ENCODE results near the gene GADD45G. TPM values are rescaled to one million over a fixed set of nuclear protein-coding genes. Genes with fewer than 3 reads are reported as not detected.

GADD45G gene
- polyA plus RNA-seq, 3 donors, result 1.1 to 9.0 (median 1.3) TPM

- no peaks in the 10 kb centered on the region for H4K20me1 ChIP-seq (ENCODE audit: insufficient read depth, low read length)
- DNase-seq, result no peak
- Mint-ChIP-seq H3K36me3 (no peaks in the 10 kb centered on the region), H3K4me1 (peaks cover 15% of the 10 kb centered on the region), H3K4me3 (no peak overlapping the region), H3K27ac (no peak overlapping the region), H3K27me3 (ENCODE audit: low read depth in 3 of 3) (peaks cover 2 to 8% (median 3%) of the 10 kb centered on the region in 3 donors), H3K9me3 (peaks cover 0 to 3% (median 0%) of the 10 kb centered on the region in 7 donors)
- H3K27me3 ChIP-seq (ENCODE audit: control insufficient read depth in 2 of 2, insufficient read depth in 2 of 2, low read length in 2 of 2), result no peaks in the 10 kb centered on the region
- no peak overlapping the region for H3K4me2 ChIP-seq (replicated peaks; ENCODE audit: extremely low read depth, low read length, poor library complexity, severe bottlenecking)
- no peaks in the 10 kb centered on the region for H3K79me2 ChIP-seq (ENCODE audit: insufficient read depth, low read length)
- no peak overlapping the region for H3K27ac ChIP-seq (ENCODE audit: low read depth in 1 of 2, low read length in 2 of 2)
- H3K4me1 ChIP-seq (ENCODE audit: control insufficient read depth in 1 of 2, insufficient read depth in 2 of 2, low read length in 2 of 2), result peaks cover 12 to 15% of the 10 kb centered on the region in 2 donors
- H3K9me3 ChIP-seq (replicated peaks in 1 of 2; ENCODE audit: control insufficient read depth in 1 of 2, insufficient read depth in 1 of 2, low read length in 2 of 2), result no peaks in the 10 kb centered on the region
- intact Hi-C loops (cut with micrococcal nuclease), result no loop called here
- H3K36me3 ChIP-seq (replicated peaks in 1 of 2; ENCODE audit: control insufficient read depth in 1 of 2, insufficient read depth in 2 of 2, low read length in 2 of 2), result no peaks in the 10 kb centered on the region
- H3K4me3 ChIP-seq (replicated peaks in 1 of 3; ENCODE audit: low read depth in 2 of 3, low read length in 3 of 3), result no peak overlapping the region
- 72% methylated on average over 3 of the region's 5 CpGs for WGBS (ENCODE audit: insufficient coverage)
- TF ChIP-seq, protein P1, sequence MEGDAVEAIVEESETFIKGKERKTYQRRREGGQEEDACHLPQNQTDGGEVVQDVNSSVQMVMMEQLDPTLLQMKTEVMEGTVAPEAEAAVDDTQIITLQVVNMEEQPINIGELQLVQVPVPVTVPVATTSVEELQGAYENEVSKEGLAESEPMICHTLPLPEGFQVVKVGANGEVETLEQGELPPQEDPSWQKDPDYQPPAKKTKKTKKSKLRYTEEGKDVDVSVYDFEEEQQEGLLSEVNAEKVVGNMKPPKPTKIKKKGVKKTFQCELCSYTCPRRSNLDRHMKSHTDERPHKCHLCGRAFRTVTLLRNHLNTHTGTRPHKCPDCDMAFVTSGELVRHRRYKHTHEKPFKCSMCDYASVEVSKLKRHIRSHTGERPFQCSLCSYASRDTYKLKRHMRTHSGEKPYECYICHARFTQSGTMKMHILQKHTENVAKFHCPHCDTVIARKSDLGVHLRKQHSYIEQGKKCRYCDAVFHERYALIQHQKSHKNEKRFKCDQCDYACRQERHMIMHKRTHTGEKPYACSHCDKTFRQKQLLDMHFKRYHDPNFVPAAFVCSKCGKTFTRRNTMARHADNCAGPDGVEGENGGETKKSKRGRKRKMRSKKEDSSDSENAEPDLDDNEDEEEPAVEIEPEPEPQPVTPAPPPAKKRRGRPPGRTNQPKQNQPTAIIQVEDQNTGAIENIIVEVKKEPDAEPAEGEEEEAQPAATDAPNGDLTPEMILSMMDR (IDR thresholded peaks at IDR 0.05), result no peak
- no peak overlapping the region for H2AFZ ChIP-seq (ENCODE audit: insufficient read depth, low read depth, low read length, poor library complexity, severe bottlenecking)
- H3K9ac ChIP-seq (ENCODE audit: insufficient read depth, low read length, poor library complexity, severe bottlenecking), result no peak overlapping the region
Measured at GRCh38 chr9:89638359-89638758, 33.5 kb downstream of the GADD45G start.

GRCh38 chr9:89638893-89639292, 34.1 kb downstream of the GADD45G start:
- no peak overlapping the region for H2AFZ ChIP-seq (ENCODE audit: insufficient read depth, low read depth, low read length, poor library complexity, severe bottlenecking)
- no peaks in the 10 kb centered on the region for H3K79me2 ChIP-seq (ENCODE audit: insufficient read depth, low read length)
- Mint-ChIP-seq H3K9me3 (peaks cover 0 to 3% (median 0%) of the 10 kb centered on the region in 7 donors), H3K27ac (no peak overlapping the region), H3K4me1 (peaks cover 15% of the 10 kb centered on the region), H3K36me3 (no peaks in the 10 kb centered on the region), H3K27me3 (ENCODE audit: low read depth in 3 of 3) (peaks cover 2 to 6% (median 3%) of the 10 kb centered on the region in 3 donors), H3K4me3 (no peak overlapping the region)
- no peak overlapping the region for H3K9ac ChIP-seq (ENCODE audit: insufficient read depth, low read length, poor library complexity, severe bottlenecking)
- WGBS (ENCODE audit: insufficient coverage), result 96% methylated on average over 4 of the region's 5 CpGs
- H3K4me2 ChIP-seq (replicated peaks; ENCODE audit: extremely low read depth, low read length, poor library complexity, severe bottlenecking), result no peak overlapping the region
- DNase-seq, result no peak
- intact Hi-C loops (cut with micrococcal nuclease), result no loop called here
- H3K36me3 ChIP-seq (replicated peaks in 1 of 2; ENCODE audit: control insufficient read depth in 1 of 2, insufficient read depth in 2 of 2, low read length in 2 of 2), result no peaks in the 10 kb centered on the region
- H3K4me1 ChIP-seq (ENCODE audit: control insufficient read depth in 1 of 2, insufficient read depth in 2 of 2, low read length in 2 of 2), result peaks cover 12 to 15% of the 10 kb centered on the region in 2 donors
- H3K9me3 ChIP-seq (replicated peaks in 1 of 2; ENCODE audit: control insufficient read depth in 1 of 2, insufficient read depth in 1 of 2, low read length in 2 of 2), result no peaks in the 10 kb centered on the region
- TF ChIP-seq, protein P1 (IDR thresholded peaks at IDR 0.05), result no peak
- H4K20me1 ChIP-seq (ENCODE audit: insufficient read depth, low read length), result no peaks in the 10 kb centered on the region
- no peak overlapping the region for H3K4me3 ChIP-seq (replicated peaks in 1 of 3; ENCODE audit: low read depth in 2 of 3, low read length in 3 of 3)
- H3K27ac ChIP-seq (ENCODE audit: low read depth in 1 of 2, low read length in 2 of 2), result no peak overlapping the region
- H3K27me3 ChIP-seq (ENCODE audit: control insufficient read depth in 2 of 2, insufficient read depth in 2 of 2, low read length in 2 of 2), result no peaks in the 10 kb centered on the region
